Stimulated activated CD8-positive, alpha-beta memory T cell treated with anti-CD3 and anti-CD28 coated beads, Interleukin-12 subunit alpha, Interleukin-12 subunit beta, amount 100 ng/mL, for 1 hour (primary cell): ENCODE measurements around the gene SHC2.
"Not testable (repeated sequence)": the region's sequence is repeated elsewhere in the genome, so short reads cannot be mapped to it uniquely, and the experiment has no call there.

Experiments used
- DNase-seq: peaks from one replicate; pipeline ENCODE4 v3.0.0-alpha.2; 2020; ENCODE audit warnings: low read depth

Gene SHC2

DNA sequence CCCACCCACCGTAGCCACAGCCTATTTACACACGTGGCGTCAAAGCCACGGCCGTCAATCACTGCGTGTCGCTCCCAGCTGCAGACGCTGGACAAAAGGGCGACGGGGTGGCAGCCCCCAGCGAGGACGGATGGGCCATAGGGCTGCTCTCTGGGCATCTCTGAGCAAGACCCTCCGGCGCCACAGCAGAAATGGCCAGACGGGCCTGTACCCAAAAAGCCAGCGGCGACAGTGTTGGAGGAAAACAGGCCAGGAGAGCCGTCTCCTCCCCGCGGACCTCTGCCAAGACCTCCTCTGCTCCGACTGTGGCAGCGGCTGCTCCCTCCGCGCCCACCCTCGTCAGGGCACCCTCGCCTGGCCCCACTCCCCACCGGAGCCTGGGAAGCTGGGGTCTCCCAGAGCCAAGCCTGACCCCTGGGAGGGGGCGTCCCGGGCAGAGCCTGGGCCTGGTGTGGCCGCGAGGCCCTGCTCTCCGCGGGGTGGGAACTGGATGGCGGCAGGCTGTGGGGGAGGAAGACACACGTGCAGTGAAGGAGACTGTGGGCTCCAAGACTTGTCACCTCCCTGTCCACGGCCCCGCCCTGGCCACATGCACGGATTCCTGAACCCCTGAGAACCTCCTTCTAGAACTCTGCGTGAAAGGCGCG is 54.6 kb downstream of the SHC2 start:
- no peak for DNase-seq

- no peak for DNase-seq
Observed at GRCh38 chr19:405121-405965, 55.5 kb downstream of the SHC2 start.

- no peak for DNase-seq
Observed at GRCh38 chr19:403221-404027, 57.4 kb downstream of the SHC2 start.

- no peak for DNase-seq
Observed at GRCh38 chr19:402786-403185, 58.0 kb downstream of the SHC2 start.

DNA sequence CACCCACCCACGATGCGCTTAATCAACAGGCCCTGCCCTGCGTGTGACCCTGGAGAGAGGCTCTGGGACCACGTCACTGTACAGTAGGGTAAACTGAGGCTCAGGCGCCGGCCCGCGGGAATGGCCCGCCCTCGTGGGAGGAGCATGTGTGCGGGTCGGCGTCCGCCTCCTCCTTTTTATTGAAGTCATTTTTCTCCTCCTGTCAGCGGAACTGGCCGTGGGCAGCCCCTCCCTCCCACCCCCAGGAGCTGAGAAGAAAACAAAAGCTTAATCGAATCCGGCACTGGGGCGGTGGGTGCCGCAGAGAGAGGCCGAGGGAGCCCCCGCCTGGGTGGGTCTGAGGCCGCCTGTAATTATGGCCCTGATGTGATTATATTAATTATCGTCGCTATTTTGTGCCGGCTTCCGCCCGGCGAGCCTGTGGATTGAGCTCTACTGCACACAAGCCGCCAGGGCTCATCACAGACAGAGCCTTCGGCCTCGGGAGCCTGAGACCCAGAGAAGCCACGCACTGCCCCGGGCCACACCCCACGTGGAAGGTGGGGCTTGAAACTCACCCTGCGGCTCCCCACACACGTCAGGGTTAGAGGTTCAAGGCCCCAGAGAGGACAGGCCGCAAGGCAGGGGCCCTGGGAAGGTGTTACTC is 58.8 kb downstream of the SHC2 start:
- no peak for DNase-seq

GRCh38 chr19:400976-401865 is 59.6 kb downstream of the SHC2 start:
- DNase-seq = no peak

DNA sequence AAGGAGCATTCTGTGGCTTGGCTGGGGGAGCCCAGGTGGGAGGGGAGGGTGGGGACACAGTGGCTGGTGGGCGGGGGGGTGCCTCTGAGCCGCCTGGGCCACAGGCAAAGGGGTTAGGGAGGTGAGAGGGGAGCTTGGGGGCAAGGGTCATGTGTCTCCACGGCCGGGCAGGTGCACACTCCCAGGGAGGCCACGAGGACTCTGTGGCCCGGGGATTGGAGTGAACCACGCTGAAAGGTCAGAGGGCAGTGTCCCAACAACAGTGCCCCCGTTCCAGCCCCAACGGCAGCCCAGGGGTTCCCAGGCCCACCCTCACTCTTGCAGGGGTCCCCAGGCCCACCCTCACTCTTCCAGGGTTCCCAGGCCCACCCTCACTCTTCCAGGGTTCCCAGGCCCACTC is 61.5 kb downstream of the SHC2 start:
- no peak for DNase-seq

GRCh38 chr19:398719-399118 is 62.1 kb downstream of the SHC2 start:
- DNase-seq = no peak

GRCh38 chr19:397941-398706 is 62.7 kb downstream of the SHC2 start:
- DNase-seq = no peak

DNA sequence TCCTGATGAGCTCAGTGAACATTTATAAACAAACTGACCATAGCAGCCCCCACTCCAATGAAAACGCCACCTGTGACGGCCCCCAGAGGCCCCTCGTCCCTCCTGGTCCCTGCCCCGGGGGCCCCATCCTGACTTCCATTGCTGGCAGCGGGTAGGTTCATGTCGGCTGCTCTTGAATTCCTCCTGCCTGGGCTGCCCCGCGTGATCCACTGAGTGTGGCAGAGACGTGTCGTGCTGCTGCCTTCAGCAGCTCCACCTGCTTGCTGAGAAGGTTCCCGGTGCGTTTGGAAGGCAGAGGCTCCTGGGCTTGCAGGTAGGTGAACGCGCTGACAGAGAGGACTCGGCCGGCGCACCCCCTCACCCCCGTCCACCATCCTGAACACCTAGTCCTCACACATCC is 63.5 kb downstream of the SHC2 start:
- DNase-seq = no peak

DNA sequence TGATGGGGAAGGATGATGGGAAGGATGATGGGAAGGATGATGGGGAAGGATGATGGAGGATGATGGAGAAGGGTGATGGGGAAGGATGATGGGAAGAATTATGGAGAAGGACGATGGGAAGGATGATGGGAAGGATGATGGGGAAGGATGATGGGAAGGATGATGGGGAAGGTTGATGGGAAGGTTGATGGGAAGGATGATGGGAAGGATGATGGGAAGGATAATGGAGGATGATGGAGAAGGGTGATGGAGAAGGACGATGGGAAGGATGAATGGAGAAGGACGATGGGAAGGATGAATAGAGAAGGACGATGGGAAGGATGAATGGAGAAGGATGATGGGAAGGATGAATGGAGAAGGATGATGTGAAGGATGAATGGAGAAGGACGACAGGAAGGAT is 65.4 kb downstream of the SHC2 start:
- DNase-seq = no peak

- not testable (repeated sequence) for DNase-seq
Observed at GRCh38 chr19:394857-395256, 66.0 kb downstream of the SHC2 start.

- not testable (repeated sequence) for DNase-seq
Observed at GRCh38 chr19:393560-393959, 67.3 kb downstream of the SHC2 start.

DNA sequence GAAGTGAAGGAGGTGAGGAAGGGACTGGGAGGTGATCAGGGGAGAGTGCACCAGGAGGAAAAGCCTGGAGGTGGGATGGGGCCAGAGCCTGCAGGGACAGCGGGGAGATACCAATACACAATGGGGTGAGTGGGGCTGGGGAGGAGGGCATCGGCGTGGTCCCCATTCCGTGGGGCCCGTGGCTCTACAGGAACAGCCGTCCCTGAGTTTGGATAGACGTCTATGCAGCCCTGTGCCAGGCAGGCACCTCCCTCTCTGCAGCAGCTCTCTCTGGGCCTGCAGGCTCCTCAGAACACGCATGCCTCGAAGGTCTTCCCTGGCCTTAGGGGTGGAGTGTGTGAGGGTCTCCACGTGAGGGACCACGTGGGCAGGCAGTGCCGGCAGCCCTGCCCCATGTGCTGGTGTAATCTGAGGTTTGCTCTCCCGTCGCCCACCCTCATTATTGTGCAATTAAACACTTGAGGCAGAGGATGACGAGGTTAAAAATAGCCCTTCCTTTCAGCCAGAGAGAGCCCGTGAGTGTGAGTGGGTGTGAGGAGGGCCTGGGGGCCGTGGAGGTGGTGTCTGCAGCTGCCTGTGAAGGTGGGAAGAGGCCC is 68.4 kb downstream of the SHC2 start:
- no peak for DNase-seq

- DNase-seq = no peak
Observed at GRCh38 chr19:391726-392374, 69.0 kb downstream of the SHC2 start.

DNA sequence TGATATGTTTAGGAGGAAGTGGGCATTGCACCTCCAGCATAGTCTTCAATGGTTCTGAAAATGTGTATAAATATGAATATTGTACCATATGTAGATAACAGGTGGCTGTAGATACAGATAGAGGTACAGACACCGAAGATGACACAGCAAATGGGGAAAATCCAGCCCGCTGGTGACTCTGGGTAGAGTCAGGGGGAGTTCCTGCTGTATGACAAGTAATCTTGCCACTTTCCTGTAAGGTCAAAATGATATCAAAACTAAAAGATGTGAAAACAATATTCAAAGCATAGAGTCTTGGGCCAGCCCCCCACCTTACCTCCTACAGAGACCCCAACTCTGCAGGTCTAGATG is 69.7 kb downstream of the SHC2 start:
- no peak for DNase-seq

DNA sequence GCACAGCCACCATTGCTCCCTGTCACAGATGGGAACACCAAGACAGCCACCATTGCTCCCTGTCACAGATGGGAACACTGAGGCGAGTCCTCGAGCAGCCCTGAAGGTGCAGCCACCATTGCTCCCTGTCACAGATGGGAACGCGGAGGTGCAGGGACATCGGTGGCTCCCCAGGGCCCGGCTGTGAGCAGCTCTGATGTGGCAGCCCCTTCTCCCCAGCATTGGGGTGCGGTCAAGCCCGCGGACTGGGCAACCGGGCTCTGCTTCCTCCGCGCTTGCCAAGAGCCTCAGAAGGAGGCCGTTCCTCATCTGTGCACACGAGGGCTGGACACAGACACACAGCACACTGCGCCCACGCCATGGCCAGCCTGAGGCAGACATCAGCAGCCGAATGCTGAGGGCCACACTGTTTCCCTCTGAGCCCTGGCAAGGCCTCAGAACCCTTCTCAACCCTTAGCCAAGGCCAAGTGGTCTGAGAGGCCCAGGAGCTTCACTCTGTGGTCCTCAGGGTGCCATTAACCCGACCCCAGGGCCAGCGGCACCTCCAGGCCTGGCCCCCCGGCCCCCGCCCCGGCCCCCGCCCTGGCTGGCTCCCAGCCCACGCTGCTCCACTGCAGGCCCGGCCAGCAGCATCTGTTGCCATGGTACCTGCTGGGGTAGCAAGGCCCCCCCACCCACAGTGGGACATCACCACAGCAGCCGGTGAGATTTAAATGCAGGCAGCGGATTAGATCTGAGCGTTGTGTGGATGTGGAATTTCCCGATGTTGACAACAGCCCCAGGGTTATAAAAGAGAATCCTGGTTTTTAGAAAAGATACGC is 70.2 kb downstream of the SHC2 start:
- no peak for DNase-seq

DNA sequence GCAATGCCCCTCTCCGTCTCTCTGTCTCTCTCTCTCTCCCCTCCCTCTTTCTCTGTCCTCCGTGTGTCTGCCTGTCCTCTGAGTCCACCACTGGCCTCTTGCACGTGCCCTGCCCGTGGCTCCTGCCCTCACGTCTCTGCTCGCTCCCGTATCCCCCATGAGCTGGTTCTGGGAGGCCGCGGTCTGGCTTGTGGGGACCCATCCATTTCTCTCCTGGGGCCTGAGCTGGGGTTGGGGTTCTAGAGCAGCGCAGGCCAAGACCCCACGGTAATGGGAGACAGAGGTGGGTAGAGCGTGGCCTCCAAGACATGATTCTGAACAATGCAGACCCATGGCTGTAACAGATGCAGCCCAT is 70.9 kb downstream of the SHC2 start:
- DNase-seq = no peak
